GM19238 (cell line): ENCODE data around the gene NKX2-1.
"Not testable (repeated sequence)": the region's sequence is repeated elsewhere in the genome, so short reads cannot be mapped to it uniquely, and the experiment has no call there.

Source experiments
- DNase-seq: peaks from one replicate; pipeline ENCODE4 v3.0.0; 2011; ENCODE audit warnings: low spot score; ENCODE audit not compliant: insufficient read length

NKX2-1 gene

GRCh38 chr14:36505892-36506731 lies 13.9 kb downstream of the NKX2-1 start:
- DNase-seq, result no peak

GRCh38 chr14:36505181-36505815 lies 14.7 kb downstream of the NKX2-1 start:
- DNase-seq, result no peak

- DNase-seq, result no peak
Measured at GRCh38 chr14:36504771-36505175, 15.3 kb downstream of the NKX2-1 start.

- no peak for DNase-seq
Measured at GRCh38 chr14:36503771-36504741, 16.0 kb downstream of the NKX2-1 start.

- DNase-seq, result no peak
Measured at GRCh38 chr14:36502558-36503508, 17.2 kb downstream of the NKX2-1 start.

GRCh38 chr14:36498938-36499337 lies 21.1 kb downstream of the NKX2-1 start:
- no peak for DNase-seq

- DNase-seq, result no peak
Measured at GRCh38 chr14:36496346-36496745, 23.7 kb downstream of the NKX2-1 start.

- DNase-seq, result no peak
Measured at GRCh38 chr14:36495666-36496065, 24.4 kb downstream of the NKX2-1 start.

GRCh38 chr14:36493761-36494160 lies 26.3 kb downstream of the NKX2-1 start:
- no peak for DNase-seq

- no peak for DNase-seq
Measured at GRCh38 chr14:36485773-36486172, 34.3 kb downstream of the NKX2-1 start.

- DNase-seq, result no peak
Measured at GRCh38 chr14:36479344-36479743, 40.7 kb downstream of the NKX2-1 start.

GRCh38 chr14:36478782-36479181 lies 41.2 kb downstream of the NKX2-1 start:
- no peak for DNase-seq

GRCh38 chr14:36477266-36477665 lies 42.8 kb downstream of the NKX2-1 start:
- no peak for DNase-seq

- not testable (repeated sequence) for DNase-seq
Measured at GRCh38 chr14:36476061-36476460, 44.0 kb downstream of the NKX2-1 start.

- no peak for DNase-seq
Measured at GRCh38 chr14:36474593-36474992, 45.4 kb downstream of the NKX2-1 start.

- no peak for DNase-seq
Measured at GRCh38 chr14:36471431-36471830, 48.6 kb downstream of the NKX2-1 start.

- DNase-seq, result no peak
Measured at GRCh38 chr14:36467332-36467731, 52.7 kb downstream of the NKX2-1 start.
